Ascending aorta (tissue), 2 donors: ENCODE results near the gene IGIP. TPM values are rescaled to one million over a fixed set of nuclear protein-coding genes. Genes with fewer than 3 reads are reported as not detected.

Experiments used
- DNase-seq, 2 donors: peaks; one replicate each; pipeline ENCODE4 v3.0.0-alpha.2; 2019; ENCODE audit warnings: low spot score in 2 of 2
- H3K27ac ChIP-seq, 2 donors: fragments of 200-600 bp; sonication (generic); one replicate each; pipeline ENCODE4 v1.5.1; 2016 to 2017; ENCODE audit warnings: mild to moderate bottlenecking in 1 of 2
- H3K27me3 ChIP-seq: fragments of 200-600 bp; sonication (generic); one replicate; pipeline ENCODE4 v1.5.1; 2017
- H3K36me3 ChIP-seq, 2 donors: fragments of 200-600 bp; sonication (generic); one replicate each; pipeline ENCODE4 v1.5.1; 2016
- H3K4me1 ChIP-seq, 2 donors: fragments of 200-600 bp; sonication (generic); one replicate each; pipeline ENCODE4 v1.5.1; 2016 to 2017; ENCODE audit warnings: mild to moderate bottlenecking in 1 of 2
- H3K4me3 ChIP-seq, 2 donors: fragments of 200-600 bp; sonication (generic); one replicate each; pipeline ENCODE4 v1.5.1; 2016 to 2017; ENCODE audit warnings: mild to moderate bottlenecking in 1 of 2
- H3K9me3 ChIP-seq, 2 donors: fragments of 200-600 bp; sonication (generic); one replicate each; pipeline ENCODE4 v1.5.1; 2016
- intact Hi-C: fragments of 100-400 bp; cut with DNase I; formaldehyde crosslinking; loops from one replicate; pipeline ENCODE4 v1.15.1; 2023
- total RNA-seq: library from RNA; depleted of rRNA; stranded (reverse); fragments of >200 nt; gene quantifications from one replicate; pipeline ENCODE4 v1.1.0, GENCODE V29; 2016
- TF ChIP-seq, protein P1 (sequence below), 3 experiments: fragments of 200-600 bp in 2 of 3; fragments of 450-650 bp in 1 of 3; sonication (generic) in 2 of 3; IDR thresholded peaks; one replicate each; pipeline ENCODE4 v1.5.1; 2016 to 2019; ENCODE audit warnings: antibody characterized with exemption in 3 of 3, mild to moderate bottlenecking in 1 of 3, moderate library complexity in 1 of 3

Gene IGIP
- total RNA-seq, 1 donor from 2014 or later = 5.6 TPM

DNA sequence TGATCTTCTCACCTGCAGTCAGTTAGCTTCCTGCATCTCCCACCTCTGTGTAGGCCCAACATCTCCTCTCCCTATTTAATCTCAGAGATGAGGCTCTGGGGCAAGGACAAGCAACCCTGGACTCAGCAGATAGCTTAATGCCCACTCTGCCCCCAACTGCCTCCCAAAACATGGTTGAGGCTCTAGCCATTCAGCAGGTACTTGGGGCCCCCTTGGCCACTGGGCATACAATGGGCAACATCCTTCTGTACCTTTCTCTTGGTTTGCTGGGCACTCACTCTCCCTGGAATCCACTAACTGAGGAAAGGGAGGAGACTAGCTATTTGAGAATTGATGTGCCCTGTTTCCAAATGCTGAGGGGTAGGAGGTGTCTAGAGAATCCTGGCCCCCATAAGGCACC is 9.4 kb downstream of the IGIP start:
- H3K27me3 ChIP-seq = no peaks in the 10 kb centered on the region
- peaks cover 0 to 12% of the 10 kb centered on the region in 2 donors for H3K4me1 ChIP-seq
- no peaks in the 10 kb centered on the region for H3K36me3 ChIP-seq
- intact Hi-C loops = no loop called here
- DNase-seq = no peak
- no peak overlapping the region for H3K4me3 ChIP-seq
- no peak overlapping the region for H3K27ac ChIP-seq
- TF ChIP-seq, protein P1, sequence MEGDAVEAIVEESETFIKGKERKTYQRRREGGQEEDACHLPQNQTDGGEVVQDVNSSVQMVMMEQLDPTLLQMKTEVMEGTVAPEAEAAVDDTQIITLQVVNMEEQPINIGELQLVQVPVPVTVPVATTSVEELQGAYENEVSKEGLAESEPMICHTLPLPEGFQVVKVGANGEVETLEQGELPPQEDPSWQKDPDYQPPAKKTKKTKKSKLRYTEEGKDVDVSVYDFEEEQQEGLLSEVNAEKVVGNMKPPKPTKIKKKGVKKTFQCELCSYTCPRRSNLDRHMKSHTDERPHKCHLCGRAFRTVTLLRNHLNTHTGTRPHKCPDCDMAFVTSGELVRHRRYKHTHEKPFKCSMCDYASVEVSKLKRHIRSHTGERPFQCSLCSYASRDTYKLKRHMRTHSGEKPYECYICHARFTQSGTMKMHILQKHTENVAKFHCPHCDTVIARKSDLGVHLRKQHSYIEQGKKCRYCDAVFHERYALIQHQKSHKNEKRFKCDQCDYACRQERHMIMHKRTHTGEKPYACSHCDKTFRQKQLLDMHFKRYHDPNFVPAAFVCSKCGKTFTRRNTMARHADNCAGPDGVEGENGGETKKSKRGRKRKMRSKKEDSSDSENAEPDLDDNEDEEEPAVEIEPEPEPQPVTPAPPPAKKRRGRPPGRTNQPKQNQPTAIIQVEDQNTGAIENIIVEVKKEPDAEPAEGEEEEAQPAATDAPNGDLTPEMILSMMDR (IDR thresholded peaks at IDR 0.05) = no peak
- no peaks in the 10 kb centered on the region for H3K9me3 ChIP-seq

GRCh38 chr5:140136624-140137023 is 10.9 kb downstream of the IGIP start:
- DNase-seq = no peak
- H3K36me3 ChIP-seq = no peaks in the 10 kb centered on the region
- no peak overlapping the region for H3K4me3 ChIP-seq
- intact Hi-C loops = no loop called here
- H3K27ac ChIP-seq = no peak overlapping the region
- H3K4me1 ChIP-seq = peaks cover 0 to 20% of the 10 kb centered on the region in 2 donors
- H3K27me3 ChIP-seq = no peaks in the 10 kb centered on the region
- no peaks in the 10 kb centered on the region for H3K9me3 ChIP-seq
- TF ChIP-seq, protein P1 (IDR thresholded peaks at IDR 0.05) = no peak

GRCh38 chr5:140140435-140140834 is 14.7 kb downstream of the IGIP start:
- H3K36me3 ChIP-seq = no peaks in the 10 kb centered on the region
- H3K27me3 ChIP-seq = no peaks in the 10 kb centered on the region
- H3K4me3 ChIP-seq = no peak overlapping the region
- peaks cover 2 to 13% of the 10 kb centered on the region in 2 donors for H3K4me1 ChIP-seq
- no peaks in the 10 kb centered on the region for H3K9me3 ChIP-seq
- H3K27ac ChIP-seq = no peak overlapping the region
- TF ChIP-seq, protein P1 (IDR thresholded peaks at IDR 0.05) = no peak
- no peak for DNase-seq
- intact Hi-C loops = no loop called here

DNA sequence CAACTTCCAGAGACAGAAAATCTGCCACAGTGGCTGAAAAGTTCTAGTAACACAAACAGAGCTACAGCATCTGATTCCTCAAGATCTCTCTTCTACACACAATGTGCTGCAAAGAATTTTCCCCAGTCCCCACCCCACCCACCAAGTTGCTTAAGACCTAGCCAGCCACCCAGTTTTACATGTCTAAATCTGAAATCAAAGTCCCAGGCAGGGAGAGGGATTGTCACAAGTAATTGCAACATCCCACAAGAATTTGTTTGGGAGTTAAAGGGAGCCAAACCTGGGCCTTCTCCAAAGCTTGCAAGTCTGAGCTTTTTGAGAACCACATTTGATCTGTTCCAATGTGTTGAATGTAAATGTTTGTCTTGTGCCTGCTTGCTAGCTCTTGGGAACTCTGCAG is 15.5 kb downstream of the IGIP start:
- TF ChIP-seq, protein P1 (IDR thresholded peaks at IDR 0.05) = no peak
- no peak overlapping the region for H3K4me3 ChIP-seq
- intact Hi-C loops = no loop called here
- no peaks in the 10 kb centered on the region for H3K27me3 ChIP-seq
- H3K4me1 ChIP-seq = peaks cover 7 to 18% of the 10 kb centered on the region in 2 donors
- DNase-seq = no peak
- no peaks in the 10 kb centered on the region for H3K9me3 ChIP-seq
- no peak overlapping the region for H3K27ac ChIP-seq
- no peaks in the 10 kb centered on the region for H3K36me3 ChIP-seq

DNA sequence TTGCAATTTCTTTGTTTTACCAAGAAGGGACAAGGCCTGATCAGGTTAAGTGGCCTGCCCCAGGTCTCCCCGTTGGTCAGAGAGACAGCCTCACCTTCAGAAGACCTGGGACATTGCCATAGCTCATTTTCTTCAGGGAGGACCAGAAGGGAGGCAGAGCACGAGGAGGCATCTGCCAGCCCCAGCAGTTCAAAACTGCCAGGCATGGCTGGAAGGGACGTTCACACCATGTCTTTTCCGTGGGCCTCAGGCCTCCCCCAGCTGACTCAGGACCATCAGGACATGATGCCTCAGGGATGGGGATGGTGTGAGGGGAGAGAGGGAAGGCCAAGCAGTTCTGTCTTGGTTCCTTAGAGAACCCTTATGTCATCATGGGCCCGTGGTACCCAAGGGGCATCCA is 16.5 kb downstream of the IGIP start:
- H3K4me1 ChIP-seq = peaks cover 11 to 21% of the 10 kb centered on the region in 2 donors
- no peak overlapping the region for H3K27ac ChIP-seq
- H3K27me3 ChIP-seq = no peaks in the 10 kb centered on the region
- TF ChIP-seq, protein P1 (IDR thresholded peaks at IDR 0.05) = no peak
- H3K9me3 ChIP-seq = no peaks in the 10 kb centered on the region
- intact Hi-C loops = no loop called here
- H3K36me3 ChIP-seq = no peaks in the 10 kb centered on the region
- no peak overlapping the region for H3K4me3 ChIP-seq
- DNase-seq = no peak

- intact Hi-C loops = no loop called here
- Histone ChIP-seq H3K36me3 (no peaks in the 10 kb centered on the region), H3K27me3 (no peaks in the 10 kb centered on the region), H3K4me1 (peaks cover 11 to 21% of the 10 kb centered on the region in 2 donors), H3K4me3 (no peak overlapping the region), H3K27ac (no peak overlapping the region), H3K9me3 (no peaks in the 10 kb centered on the region)
- TF ChIP-seq, protein P1 (IDR thresholded peaks at IDR 0.05) = no peak
- no peak for DNase-seq
These were observed 17.1 kb downstream of the IGIP start for GRCh38 chr5:140142856-140143255.
